Activated naive CD8-positive, alpha-beta T cell (primary cell): ENCODE data around the gene KCTD2.
"Not testable (repeated sequence)": the region's sequence is repeated elsewhere in the genome, so short reads cannot be mapped to it uniquely, and the experiment has no call there.

Experiments
- H3K27ac Mint-ChIP-seq: one replicate; pipeline ENCODE4 v1.8.0; 2021; ENCODE audit warnings: mixed read lengths
- H3K27me3 Mint-ChIP-seq: one replicate; pipeline ENCODE4 v1.8.0; 2021; ENCODE audit warnings: mixed read lengths
- H3K36me3 Mint-ChIP-seq: one replicate; pipeline ENCODE4 v1.8.0; 2021; ENCODE audit warnings: mixed read lengths
- H3K4me1 Mint-ChIP-seq: one replicate; pipeline ENCODE4 v1.8.0; 2021; ENCODE audit warnings: low read depth, mixed read lengths
- H3K4me3 Mint-ChIP-seq: one replicate; pipeline ENCODE4 v1.8.0; 2021; ENCODE audit warnings: mild to moderate bottlenecking, mixed read lengths
- H3K9me3 Mint-ChIP-seq: one replicate; pipeline ENCODE4 v1.8.0; 2021; ENCODE audit warnings: low read depth, mixed read lengths

Gene KCTD2

DNA sequence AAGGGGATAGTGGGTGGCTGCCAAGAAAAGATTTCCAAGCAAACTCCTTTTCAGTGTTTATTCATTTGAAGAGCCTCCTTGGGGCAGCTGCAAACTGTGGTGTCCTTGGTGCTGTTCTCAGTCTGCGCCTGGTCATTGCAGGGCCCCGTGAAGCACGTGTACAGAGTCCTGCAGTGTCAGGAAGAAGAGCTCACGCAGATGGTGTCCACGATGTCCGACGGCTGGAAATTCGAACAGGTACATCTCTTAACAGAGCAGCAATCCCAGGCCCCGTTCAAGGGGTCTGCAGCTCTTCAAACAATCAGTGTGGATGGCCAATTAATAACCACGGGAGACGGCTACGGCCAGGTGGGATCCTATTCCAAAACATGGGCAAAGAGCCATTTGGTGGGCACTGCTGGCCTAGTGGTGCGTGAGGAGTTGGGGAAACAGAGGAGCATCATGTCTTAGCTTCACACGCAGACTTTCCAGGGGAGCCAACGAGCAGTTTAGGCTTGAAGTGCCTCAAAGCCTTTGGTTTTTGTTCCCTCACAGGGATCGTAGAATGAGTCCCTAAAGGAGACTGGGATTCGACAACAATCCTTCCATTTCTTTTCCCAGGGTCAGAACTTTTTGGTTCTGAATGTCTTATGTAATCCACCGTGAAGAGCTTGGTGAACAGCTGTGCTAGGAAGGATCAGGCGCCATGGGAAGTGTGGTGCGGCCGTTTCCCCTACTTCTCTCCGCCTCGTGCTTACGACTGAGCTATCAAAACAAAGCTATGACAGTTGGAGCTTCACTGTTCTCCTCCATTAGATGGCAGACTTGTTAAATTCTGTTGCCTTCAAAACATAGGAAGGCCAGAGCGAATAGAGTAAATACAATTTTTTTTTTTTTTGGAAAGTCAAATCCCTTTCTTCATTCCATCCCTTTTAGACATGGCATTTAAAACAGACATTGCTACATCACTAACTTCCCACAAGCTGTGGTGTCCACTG lies 12.6 kb downstream of the KCTD2 start:
- H3K27ac Mint-ChIP-seq = peak overlapping the region; percentile 50
- no peak overlapping the region for H3K4me3 Mint-ChIP-seq
- no peaks in the 10 kb centered on the region for H3K9me3 Mint-ChIP-seq
- H3K27me3 Mint-ChIP-seq = no peaks in the 10 kb centered on the region
- peaks cover 15% of the 10 kb centered on the region for H3K4me1 Mint-ChIP-seq
- peaks cover 7% of the 10 kb centered on the region for H3K36me3 Mint-ChIP-seq

DNA sequence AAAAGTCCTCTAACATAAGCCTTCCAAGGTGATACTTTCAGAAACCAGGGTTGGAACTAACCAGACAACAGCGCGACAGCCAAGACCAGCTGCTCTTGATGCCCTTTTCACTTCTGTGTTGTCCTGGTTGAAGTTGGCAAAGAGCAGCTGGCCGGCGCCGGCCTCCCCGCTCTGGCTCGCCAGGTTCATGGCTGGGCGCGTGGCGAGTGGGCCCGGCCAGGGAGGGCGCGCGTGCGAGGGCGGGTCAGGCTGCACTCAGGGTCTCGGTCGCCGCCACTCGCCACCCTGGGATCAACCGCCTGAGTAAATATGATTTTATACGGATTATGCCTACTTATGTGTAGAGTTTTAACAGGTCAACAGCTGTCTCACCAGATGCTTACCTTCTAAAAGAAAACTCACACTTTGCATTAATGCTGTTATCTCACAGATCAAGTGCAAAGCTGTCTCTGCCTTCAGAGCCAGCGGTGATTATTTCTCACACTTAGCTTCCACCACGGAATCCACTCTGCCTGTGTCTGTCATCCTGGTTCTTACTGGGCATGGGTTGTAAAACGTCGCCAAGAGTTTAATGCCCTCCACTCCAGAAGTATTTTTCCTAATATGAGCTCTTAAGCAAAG lies 13.5 kb downstream of the KCTD2 start:
- Mint-ChIP-seq H3K27me3 (no peaks in the 10 kb centered on the region), H3K36me3 (peaks cover 7% of the 10 kb centered on the region), H3K4me3 (no peak overlapping the region), H3K27ac (no peak overlapping the region), H3K9me3 (no peaks in the 10 kb centered on the region), H3K4me1 (peaks cover 18% of the 10 kb centered on the region)

DNA sequence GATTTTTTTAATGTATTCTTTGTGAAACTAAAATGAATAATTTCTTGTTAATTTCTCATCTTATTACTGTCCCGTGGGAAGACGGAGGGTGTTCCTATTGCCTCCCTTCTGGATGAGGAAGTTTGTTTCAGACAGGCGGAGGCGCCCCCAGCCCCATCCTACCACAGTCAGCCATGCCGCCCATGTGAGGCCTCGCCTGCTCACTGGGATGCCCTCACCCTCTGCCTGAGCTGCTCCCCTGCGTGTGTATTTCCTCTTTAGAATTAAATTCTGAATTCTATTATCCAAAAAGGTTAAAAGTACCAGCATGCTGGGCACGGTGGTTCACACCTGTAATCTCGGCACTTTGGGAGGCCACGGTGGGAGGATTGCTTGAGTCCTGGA lies 14.0 kb downstream of the KCTD2 start:
- H3K9me3 Mint-ChIP-seq = no peaks in the 10 kb centered on the region
- H3K4me1 Mint-ChIP-seq = peaks cover 20% of the 10 kb centered on the region
- H3K36me3 Mint-ChIP-seq = peaks cover 7% of the 10 kb centered on the region
- H3K4me3 Mint-ChIP-seq = no peak overlapping the region
- H3K27ac Mint-ChIP-seq = no peak overlapping the region
- H3K27me3 Mint-ChIP-seq = no peaks in the 10 kb centered on the region

DNA sequence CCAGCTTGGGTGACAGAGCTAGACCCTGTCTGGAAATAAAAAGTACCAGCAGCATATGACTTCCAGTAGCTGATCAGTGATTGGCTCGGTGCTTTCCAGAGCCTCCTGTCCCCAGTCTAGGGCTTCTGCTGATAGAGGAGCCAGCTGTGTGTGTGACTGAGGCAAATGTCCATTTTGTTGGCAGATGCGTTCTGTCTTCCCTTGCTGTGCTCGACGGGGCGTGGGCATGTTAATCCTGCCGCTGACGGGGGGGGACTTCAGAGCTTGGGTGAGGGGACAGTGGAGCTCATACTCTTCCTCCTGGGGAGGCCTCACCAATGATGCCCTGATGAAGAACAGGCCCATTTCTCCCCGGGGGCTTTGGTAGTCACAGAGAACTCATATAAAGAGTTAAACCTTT lies 14.6 kb downstream of the KCTD2 start:
- Mint-ChIP-seq H3K27ac (no peak overlapping the region), H3K4me3 (no peak overlapping the region), H3K9me3 (no peaks in the 10 kb centered on the region), H3K27me3 (no peaks in the 10 kb centered on the region), H3K4me1 (peaks cover 21% of the 10 kb centered on the region), H3K36me3 (peaks cover 2% of the 10 kb centered on the region)

DNA sequence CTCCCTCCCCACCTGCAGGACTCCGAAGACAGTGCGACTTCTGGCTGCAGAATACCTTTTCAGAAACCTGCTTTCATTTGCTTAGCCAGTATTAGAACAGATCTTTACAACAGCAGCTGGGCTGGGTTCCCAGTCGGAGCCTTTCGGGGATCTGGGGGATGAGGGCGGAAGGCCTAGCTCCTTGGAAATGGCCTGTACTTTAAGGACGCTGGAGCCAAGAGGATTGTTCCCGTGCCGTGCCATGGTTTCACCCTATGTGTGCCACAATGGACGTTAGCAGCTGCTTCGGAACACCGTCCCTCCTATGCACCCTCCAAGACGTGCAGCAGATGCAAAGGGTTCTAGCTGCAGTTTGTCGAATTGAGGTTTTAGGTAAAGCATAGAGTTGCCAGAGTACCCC lies 16.2 kb downstream of the KCTD2 start:
- H3K9me3 Mint-ChIP-seq = no peaks in the 10 kb centered on the region
- no peak overlapping the region for H3K4me3 Mint-ChIP-seq
- no peak overlapping the region for H3K27ac Mint-ChIP-seq
- H3K36me3 Mint-ChIP-seq = peaks cover 2% of the 10 kb centered on the region
- no peaks in the 10 kb centered on the region for H3K27me3 Mint-ChIP-seq
- peaks cover 31% of the 10 kb centered on the region for H3K4me1 Mint-ChIP-seq

DNA sequence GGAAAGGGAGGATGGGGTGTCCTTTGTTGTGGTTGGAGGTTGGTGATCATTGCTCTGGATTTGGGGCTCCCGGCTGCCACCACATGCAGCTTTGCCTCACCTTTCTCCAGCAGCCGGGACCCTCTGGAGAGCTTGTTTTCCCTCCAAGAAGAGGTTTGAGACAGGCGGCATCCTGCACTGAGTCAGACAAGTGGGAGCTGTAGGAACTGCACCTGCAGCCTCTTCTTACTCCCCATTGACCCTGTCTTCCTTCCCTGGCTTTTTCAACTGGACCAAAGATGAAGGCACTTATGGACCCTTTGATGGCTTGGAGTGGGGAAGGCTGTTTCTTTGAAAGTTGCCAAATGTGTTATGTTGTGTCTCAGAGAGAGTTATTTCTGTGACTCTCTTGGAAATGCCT lies 16.6 kb downstream of the KCTD2 start:
- H3K36me3 Mint-ChIP-seq = peaks cover 2% of the 10 kb centered on the region
- H3K4me3 Mint-ChIP-seq = no peak overlapping the region
- H3K4me1 Mint-ChIP-seq = peaks cover 31% of the 10 kb centered on the region
- H3K27me3 Mint-ChIP-seq = no peaks in the 10 kb centered on the region
- no peak overlapping the region for H3K27ac Mint-ChIP-seq
- no peaks in the 10 kb centered on the region for H3K9me3 Mint-ChIP-seq

DNA sequence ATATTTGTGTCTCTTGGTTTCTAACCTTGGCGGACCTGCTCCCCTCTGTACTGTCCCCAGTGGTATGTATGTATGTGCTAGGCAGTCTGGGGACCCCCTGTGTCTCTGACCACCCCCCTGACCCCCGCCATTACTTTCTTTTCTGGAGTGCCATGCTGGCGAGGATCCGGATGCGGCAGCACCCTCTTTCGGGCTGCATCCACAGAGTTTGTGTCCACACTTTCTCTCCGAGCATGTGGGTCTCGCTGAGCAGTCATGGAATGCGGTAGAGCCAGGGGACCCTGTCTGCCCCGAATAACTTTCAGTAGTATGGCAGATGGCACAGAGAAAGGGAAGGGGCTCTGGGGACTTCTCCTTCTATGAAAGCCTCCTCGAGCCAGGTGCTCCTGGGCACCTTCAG lies 17.0 kb downstream of the KCTD2 start:
- Mint-ChIP-seq H3K9me3 (no peaks in the 10 kb centered on the region), H3K4me3 (no peak overlapping the region), H3K4me1 (peaks cover 34% of the 10 kb centered on the region), H3K27me3 (no peaks in the 10 kb centered on the region), H3K36me3 (peaks cover 2% of the 10 kb centered on the region), H3K27ac (no peak overlapping the region)

DNA sequence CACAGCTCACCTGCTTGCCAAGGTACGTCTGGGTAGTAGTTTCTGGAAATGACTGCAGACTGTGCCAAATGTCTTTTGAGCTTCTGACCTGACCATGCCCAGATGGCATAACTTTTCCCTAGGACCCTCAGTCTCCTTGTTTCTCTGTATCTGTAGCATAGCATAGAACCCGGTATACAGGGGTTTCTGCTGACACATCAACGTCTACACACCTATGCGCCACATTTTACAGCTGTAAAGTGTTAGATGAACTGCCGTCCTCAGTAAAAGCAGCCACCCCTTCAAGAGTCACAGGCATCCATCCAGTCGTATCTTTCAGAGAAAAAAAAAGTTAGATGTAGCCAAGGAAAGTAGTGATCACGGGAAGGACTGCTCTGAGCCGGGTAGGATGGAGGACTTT lies 17.4 kb downstream of the KCTD2 start:
- peaks cover 2% of the 10 kb centered on the region for H3K36me3 Mint-ChIP-seq
- no peak overlapping the region for H3K4me3 Mint-ChIP-seq
- no peaks in the 10 kb centered on the region for H3K27me3 Mint-ChIP-seq
- H3K9me3 Mint-ChIP-seq = no peaks in the 10 kb centered on the region
- no peak overlapping the region for H3K27ac Mint-ChIP-seq
- peaks cover 31% of the 10 kb centered on the region for H3K4me1 Mint-ChIP-seq

DNA sequence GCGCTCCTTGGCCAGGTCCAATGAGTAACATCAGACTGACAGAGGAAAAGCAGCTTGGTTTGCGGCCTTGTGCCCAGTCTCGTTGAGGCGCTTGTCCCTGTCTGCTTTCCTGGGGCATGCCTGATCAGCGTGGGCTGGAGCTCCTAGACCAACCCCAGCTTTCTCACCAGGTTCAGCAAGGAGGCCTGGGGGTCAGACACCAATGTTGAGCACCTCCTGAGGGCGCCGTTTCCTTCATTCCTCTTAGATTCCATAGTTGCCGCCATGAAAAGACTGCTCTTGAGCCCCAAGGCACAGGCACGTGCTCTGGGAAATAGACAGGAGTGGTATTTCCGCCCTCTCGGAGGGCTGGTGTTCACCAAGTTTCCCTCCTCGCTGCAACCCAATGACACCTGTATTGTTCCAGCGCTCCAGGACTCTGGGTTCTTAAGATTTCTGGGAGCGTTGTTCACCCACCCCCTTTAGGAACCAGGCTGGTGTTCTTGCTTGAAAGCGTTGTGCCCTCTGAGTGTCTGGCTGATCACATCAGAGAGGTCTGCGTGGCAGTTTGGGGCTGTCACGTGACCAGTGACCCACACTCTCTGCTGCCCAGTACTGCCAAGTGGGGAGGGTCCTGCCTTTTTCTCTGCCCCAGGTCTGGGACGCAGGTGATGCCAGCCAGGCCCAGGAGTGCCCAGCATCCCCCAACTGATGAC lies 18.0 kb downstream of the KCTD2 start:
- Mint-ChIP-seq H3K9me3 (no peaks in the 10 kb centered on the region), H3K27me3 (no peaks in the 10 kb centered on the region), H3K4me1 (peaks cover 26% of the 10 kb centered on the region), H3K27ac (no peak overlapping the region), H3K36me3 (peaks cover 2% of the 10 kb centered on the region), H3K4me3 (no peak overlapping the region)

DNA sequence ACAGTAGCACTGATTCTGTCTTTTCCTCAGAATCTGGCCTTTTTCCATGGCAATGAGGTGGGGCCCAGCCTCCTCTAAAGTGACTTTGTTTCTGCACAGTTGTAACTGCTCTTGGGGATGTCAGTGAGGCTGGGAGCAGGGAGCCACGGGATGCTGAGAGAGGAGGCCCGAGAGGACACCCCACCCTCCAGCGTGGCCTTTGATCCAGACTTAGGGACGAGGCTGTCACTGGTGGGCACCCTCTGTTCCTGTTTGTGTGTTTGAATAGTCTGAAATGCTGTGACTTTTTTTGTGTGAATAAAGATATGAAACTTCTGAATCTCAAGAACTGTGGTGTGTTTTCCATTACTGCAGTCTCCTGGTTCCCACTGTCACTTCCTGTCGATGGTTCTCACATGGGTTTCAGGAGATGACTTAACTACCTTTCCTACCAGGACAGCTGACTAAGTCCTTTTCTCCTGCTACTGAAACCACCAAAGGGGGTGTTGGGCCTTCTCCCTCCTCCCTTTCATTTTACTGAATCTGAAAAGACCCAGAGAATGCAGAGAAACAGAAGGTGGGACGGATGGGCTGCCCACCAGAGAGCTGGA lies 18.6 kb downstream of the KCTD2 start:
- Mint-ChIP-seq H3K4me3 (no peak overlapping the region), H3K36me3 (peaks cover 2% of the 10 kb centered on the region), H3K27ac (peak overlapping the region; percentile 68), H3K9me3 (no peaks in the 10 kb centered on the region), H3K4me1 (peaks cover 24% of the 10 kb centered on the region), H3K27me3 (no peaks in the 10 kb centered on the region)

DNA sequence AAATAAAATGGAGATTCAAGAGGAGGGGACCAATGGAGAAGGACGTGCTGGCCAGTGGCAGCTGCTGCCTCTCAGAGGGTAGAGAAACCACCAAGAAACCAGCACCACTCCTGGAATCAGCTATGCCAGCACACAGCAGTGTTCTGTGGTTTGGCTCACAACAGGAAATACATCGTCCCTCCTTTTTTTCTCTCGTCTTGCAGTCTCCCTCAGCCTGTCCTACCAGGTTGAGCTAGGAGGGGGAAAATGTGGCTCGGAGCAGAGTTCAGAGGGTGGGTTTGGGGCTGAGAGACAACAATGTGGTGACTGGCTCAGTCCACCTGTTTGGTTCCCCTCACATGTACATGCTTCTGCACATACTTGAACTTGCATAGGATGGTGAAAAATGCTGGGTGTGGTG lies 20.8 kb downstream of the KCTD2 start:
- no peaks in the 10 kb centered on the region for H3K9me3 Mint-ChIP-seq
- H3K36me3 Mint-ChIP-seq = peaks cover 2% of the 10 kb centered on the region
- peaks cover 24% of the 10 kb centered on the region for H3K4me1 Mint-ChIP-seq
- H3K4me3 Mint-ChIP-seq = peak overlapping the region; percentile 70
- H3K27me3 Mint-ChIP-seq = no peaks in the 10 kb centered on the region
- peak overlapping the region; percentile 43 for H3K27ac Mint-ChIP-seq

DNA sequence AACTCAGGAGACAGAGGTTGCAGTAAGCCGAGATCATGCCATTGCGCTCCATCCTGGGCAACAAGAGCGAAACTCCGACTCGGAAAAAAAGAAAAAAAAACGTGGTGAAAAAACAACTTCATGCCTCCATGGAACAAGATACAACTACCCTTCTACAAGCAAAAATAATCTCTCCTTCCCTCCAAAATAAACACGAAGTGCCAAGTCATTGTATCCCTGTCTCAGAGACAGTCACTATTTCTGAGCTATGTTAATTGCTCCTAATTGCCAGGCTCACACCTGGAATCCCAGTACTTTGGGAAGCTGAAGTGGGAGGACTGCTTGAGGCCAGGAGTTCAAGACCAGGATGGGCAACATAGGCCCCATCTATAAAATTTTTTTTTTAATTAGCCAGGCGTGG lies 21.7 kb downstream of the KCTD2 start:
- Mint-ChIP-seq H3K27me3 (no peaks in the 10 kb centered on the region), H3K4me1 (peaks cover 24% of the 10 kb centered on the region), H3K27ac (peak overlapping the region; percentile 46), H3K4me3 (no peak overlapping the region), H3K36me3 (peaks cover 2% of the 10 kb centered on the region), H3K9me3 (no peaks in the 10 kb centered on the region)

DNA sequence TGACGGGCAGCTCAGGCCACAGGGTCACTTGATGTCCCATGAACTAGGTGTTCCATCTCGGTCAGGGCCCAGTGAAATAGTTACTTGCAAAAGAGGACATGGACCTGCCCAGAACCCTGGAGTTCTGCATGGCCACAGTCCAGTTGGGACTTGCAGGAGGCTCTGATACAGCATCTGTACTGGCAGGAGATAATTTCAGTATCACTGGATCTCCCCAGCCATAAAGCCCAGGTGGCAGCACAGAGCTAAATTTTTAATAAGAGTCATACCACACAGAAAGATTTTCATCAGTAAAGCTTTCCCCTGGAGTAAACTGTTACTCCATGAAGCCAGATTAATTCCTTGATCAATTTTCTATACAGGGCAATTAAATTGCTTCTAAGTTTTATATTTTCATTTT lies 22.8 kb downstream of the KCTD2 start:
- H3K9me3 Mint-ChIP-seq = no peaks in the 10 kb centered on the region
- H3K4me1 Mint-ChIP-seq = peaks cover 24% of the 10 kb centered on the region
- H3K36me3 Mint-ChIP-seq = no peaks in the 10 kb centered on the region
- H3K4me3 Mint-ChIP-seq = no peak overlapping the region
- H3K27ac Mint-ChIP-seq = no peak overlapping the region
- no peaks in the 10 kb centered on the region for H3K27me3 Mint-ChIP-seq

DNA sequence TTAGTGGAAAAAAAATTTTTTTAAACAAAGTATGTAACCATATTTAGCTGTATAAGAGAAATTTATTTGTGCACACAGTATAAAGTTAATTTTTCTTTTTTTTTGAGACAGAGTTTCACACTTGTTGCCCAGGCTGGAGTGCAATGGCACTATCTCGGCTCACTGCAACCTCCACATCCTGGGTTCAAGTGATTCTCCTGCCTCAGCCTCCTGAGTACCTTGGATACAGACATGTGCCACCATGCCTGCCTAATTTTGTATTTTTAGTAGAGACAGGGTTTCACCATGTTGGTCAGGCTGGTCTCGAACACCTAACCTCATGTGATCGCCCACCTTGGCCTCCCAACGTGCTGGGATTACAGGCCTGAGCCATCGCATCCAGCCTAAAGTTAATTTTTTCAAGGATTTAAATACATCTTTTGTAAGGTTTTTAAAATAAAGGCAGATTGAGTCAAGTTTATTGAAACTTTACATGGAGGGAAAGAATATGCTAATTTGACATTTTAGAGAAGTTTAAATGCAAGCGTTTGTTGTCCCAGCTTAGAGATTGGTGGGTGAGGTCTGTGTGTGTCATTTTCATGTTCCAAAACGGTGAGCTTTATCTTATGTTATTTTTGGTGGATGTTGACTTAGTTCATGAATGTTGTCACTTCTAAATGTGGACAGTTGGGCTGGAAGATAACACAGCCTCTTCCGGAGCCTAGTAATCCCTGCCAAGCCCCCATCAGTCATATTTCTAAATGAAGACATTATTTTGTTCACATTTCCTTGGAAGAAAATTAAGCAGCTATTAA lies 24.6 kb downstream of the KCTD2 start:
- not testable (repeated sequence) for H3K36me3 Mint-ChIP-seq, H3K4me3 Mint-ChIP-seq, H3K27ac Mint-ChIP-seq, H3K27me3 Mint-ChIP-seq, H3K9me3 Mint-ChIP-seq
- peaks cover 12% of the 10 kb centered on the region for H3K4me1 Mint-ChIP-seq
